RWPE2 (cell line): ENCODE data around the gene WNT8A.

Experiments used
- ATAC-seq: fragments of 200-7000 bp; cut with Tn5 transposase; 3 replicates; pipeline ENCODE4 v1.9.1; 2021; ENCODE audit warnings: low read depth
- DNase-seq: peaks from one replicate; pipeline ENCODE4 v3.0.0-alpha.2; 2020; ENCODE audit warnings: low spot score
- H3K27ac ChIP-seq: fragments of 450-650 bp; 2 replicates; pipeline ENCODE4 v1.5.1; 2017; ENCODE audit warnings: mild to moderate bottlenecking; ENCODE audit not compliant: poor library complexity, severe bottlenecking
- H3K27me3 ChIP-seq: fragments of 250-450 bp; sonication (Bioruptor Pico); 2 replicates; pipeline ENCODE4 v1.5.1; 2021; ENCODE audit warnings: mild to moderate bottlenecking, moderate library complexity; ENCODE audit not compliant: insufficient read depth, poor library complexity, severe bottlenecking
- H3K36me3 ChIP-seq: fragments of 250-450 bp; sonication (Bioruptor Pico); 2 replicates; pipeline ENCODE4 v1.5.1; 2020; ENCODE audit warnings: low read depth, mild to moderate bottlenecking, moderate library complexity
- H3K4me1 ChIP-seq: fragments of 250-450 bp; sonication (Bioruptor Pico); 2 replicates; pipeline ENCODE4 v1.5.1; 2021; ENCODE audit warnings: mild to moderate bottlenecking, moderate library complexity; ENCODE audit not compliant: insufficient read depth, poor library complexity, severe bottlenecking
- H3K4me3 ChIP-seq: fragments of 250-450 bp; sonication (Bioruptor Pico); 2 replicates; pipeline ENCODE4 v1.5.1; 2021; ENCODE audit warnings: mild to moderate bottlenecking, moderate library complexity; ENCODE audit not compliant: severe bottlenecking
- H3K9me3 ChIP-seq: fragments of 250-450 bp; sonication (Bioruptor Pico); 2 replicates; pipeline ENCODE4 v1.5.1; 2021; ENCODE audit warnings: mild to moderate bottlenecking, moderate library complexity; ENCODE audit not compliant: severe bottlenecking
- CTCF ChIP-seq: fragments of 450-650 bp; IDR thresholded peaks from one replicate; pipeline ENCODE4 v1.5.1; 2017; ENCODE audit warnings: mild to moderate bottlenecking, moderate library complexity; ENCODE audit not compliant: poor library complexity, severe bottlenecking

The WNT8A gene

GRCh38 chr5:138083702-138084101 is at the start of gene WNT8A:
WNT8A (plus strand) TSS chr5:138084033; CDS start chr5:138084128, 95 bp downstream.
- no peak within 1 kb of the TSS for H3K4me3 ChIP-seq
- TF ChIP-seq CTCF, result no peak
- DNase-seq (no peak), ATAC-seq (no peak)
- H3K4me1 ChIP-seq, result no peaks in the 10 kb centered on the region
- H3K27ac ChIP-seq, result no peak within 1 kb of the TSS
- H3K36me3 ChIP-seq, result no peaks in the 10 kb centered on the region
- no peaks in the 10 kb centered on the region for H3K9me3 ChIP-seq
- H3K27me3 ChIP-seq, result no peaks in the 10 kb centered on the region

GRCh38 chr5:138035605-138036537 is 48.0 kb upstream of the WNT8A start:
- no peak overlapping the region for H3K4me3 ChIP-seq
- H3K27ac ChIP-seq, result no peak overlapping the region
- ATAC-seq, result peak; percentile 67
- TF ChIP-seq CTCF, result peak; percentile 99
- 0 out of 2 replicates have a peak, but pooled peaks cover 4% of the 10 kb centered on the region for H3K36me3 ChIP-seq
- peaks cover 12% of the 10 kb centered on the region for H3K4me1 ChIP-seq
- no peaks in the 10 kb centered on the region for H3K9me3 ChIP-seq
- no peaks in the 10 kb centered on the region for H3K27me3 ChIP-seq
- DNase-seq, result no peak

- ATAC-seq, result no peak
- no peak for TF ChIP-seq CTCF
Measured at GRCh38 chr5:138037271-138037670, 46.6 kb upstream of the WNT8A start.

GRCh38 chr5:138037907-138038633 is 45.8 kb upstream of the WNT8A start:
- Histone ChIP-seq H3K27ac (no peak overlapping the region), H3K4me1 (peaks cover 8% of the 10 kb centered on the region), H3K4me3 (no peak overlapping the region), H3K27me3 (no peaks in the 10 kb centered on the region), H3K9me3 (no peaks in the 10 kb centered on the region), H3K36me3 (no peaks in the 10 kb centered on the region)
- ATAC-seq (no peak), DNase-seq (no peak)
- TF ChIP-seq CTCF, result no peak

More at GRCh38 chr5:138037271-138037670, 46.6 kb upstream of the WNT8A start:
- no peaks in the 10 kb centered on the region for H3K27me3 ChIP-seq
- H3K9me3 ChIP-seq, result no peaks in the 10 kb centered on the region
- no peak overlapping the region for H3K27ac ChIP-seq
- H3K4me3 ChIP-seq, result no peak overlapping the region
- H3K4me1 ChIP-seq, result peaks cover 8% of the 10 kb centered on the region
- DNase-seq, result no peak
- no peaks in the 10 kb centered on the region for H3K36me3 ChIP-seq
